Transverse colon (tissue), 4 donors: ENCODE measurements around the gene NCF4.

Source experiments
- CTCF ChIP-seq, 5 experiments: fragments of 200-600 bp in 3 of 5; fragments of 450-650 bp in 2 of 5; sonication (generic) in 3 of 5; IDR thresholded peaks; 1 replicate in 2 of 5; 2 replicates in 3 of 5; pipeline ENCODE4 v1.5.1; 2016 to 2017; ENCODE audit warnings: antibody characterized with exemption in 5 of 5, inconsistent platforms in 3 of 5, mild to moderate bottlenecking in 2 of 5, moderate library complexity in 1 of 5
- EP300 ChIP-seq: sonication (generic); formaldehyde crosslinking; IDR thresholded peaks from one replicate; pipeline ENCODE4 v1.6.1; 2017; ENCODE audit warnings: antibody characterized with exemption, low read depth
- POLR2A ChIP-seq: fragments of 450-650 bp; IDR thresholded peaks from one replicate; pipeline ENCODE4 v1.6.1; 2016; ENCODE audit warnings: antibody characterized with exemption, mild to moderate bottlenecking, moderate library complexity
- POLR2AphosphoS5 ChIP-seq, 3 donors: sonication (generic); formaldehyde crosslinking; IDR thresholded peaks; one replicate each; pipeline ENCODE4 v1.6.1; 2016; ENCODE audit warnings: antibody characterized with exemption in 3 of 3

GRCh38 chr22:36840106-36840505 is 20.7 kb upstream of the NCF4 start:
- TF ChIP-seq CTCF (IDR thresholded peaks at IDR 0.05), result no peak
- TF ChIP-seq POLR2A, result no peak
- no peak for TF ChIP-seq POLR2AphosphoS5 (IDR thresholded peaks at IDR 0.05)
- TF ChIP-seq EP300, result no peak
